Activated CD4-positive, CD25-positive, alpha-beta regulatory T cell treated with anti-CD3 and anti-CD28 coated beads, Interleukin-2, amount 50 U/mL, for 72 hours (primary cell): Measurements from ENCODE around the gene SYCP2.

Experiments used
- DNase-seq: peaks from one replicate; pipeline ENCODE4 v3.0.0; 2021

SYCP2 gene

DNA sequence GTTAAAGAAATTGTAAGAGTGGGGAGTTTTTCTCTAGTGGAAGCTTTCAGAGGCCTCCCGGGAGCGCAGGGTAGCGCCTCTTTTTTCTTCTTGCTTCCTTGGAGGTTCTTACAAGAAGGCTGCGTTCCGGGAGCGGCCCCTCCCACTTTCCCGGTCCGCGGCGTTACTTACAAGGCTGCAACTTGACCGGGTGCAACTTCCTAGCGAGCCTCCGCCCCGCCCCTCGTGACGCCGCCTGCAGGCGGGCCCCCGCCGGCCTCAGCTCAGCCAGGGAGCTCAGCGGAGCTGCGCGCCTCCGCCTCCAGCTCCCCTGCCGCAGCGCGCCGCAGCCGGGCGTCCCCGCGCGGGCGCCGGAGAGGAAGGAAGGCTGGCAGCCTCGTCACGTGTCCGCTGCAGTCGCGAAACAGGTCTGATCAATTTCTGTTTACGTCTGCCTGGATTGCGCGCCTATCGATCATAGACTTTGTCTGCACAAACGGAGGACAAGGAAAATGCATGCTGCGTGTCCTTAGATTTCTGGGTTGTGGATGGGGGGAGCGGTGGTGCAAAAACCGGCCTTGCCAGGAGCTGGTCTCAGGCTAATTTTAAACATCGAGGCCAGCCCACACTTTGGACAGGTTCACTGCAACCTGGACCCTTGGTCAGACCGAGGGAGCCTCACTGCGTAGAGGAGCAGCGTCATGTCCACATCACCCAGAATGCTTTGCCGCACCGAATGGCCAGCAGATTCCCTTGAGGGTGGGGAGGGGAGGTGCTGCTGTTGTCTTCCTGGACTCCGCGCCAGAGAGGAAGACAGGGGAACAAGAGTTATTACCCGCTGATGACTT, 6.9 kb upstream of the SYCP2 start, which contains the start of the genes FAM217B and PPP1R3D:
Gene FAM217B, plus strand, starts transcription at position 261 of the 827 bp plus-strand sequence. CDS start 3,555 bp downstream, outside the sequence.
Gene PPP1R3D, minus strand, starts transcription at position 177 of the 827 bp plus-strand sequence. CDS start 374 bp downstream, outside the sequence.
- peak; percentile 92 for DNase-seq

DNA sequence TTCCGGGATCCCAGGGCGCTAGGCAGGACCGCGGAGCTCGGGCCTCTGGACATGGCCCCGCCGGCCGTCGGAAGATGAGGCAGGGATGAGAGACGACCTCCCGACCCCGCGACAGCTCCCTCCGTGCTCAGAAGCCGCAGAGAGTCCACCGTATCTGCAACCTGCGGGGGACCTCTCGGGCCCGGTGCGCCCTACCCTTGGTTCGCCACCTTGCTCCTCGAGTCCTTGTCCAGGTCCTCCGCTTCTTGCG, 6.4 kb upstream of the SYCP2 start:
- DNase-seq = no peak

DNA sequence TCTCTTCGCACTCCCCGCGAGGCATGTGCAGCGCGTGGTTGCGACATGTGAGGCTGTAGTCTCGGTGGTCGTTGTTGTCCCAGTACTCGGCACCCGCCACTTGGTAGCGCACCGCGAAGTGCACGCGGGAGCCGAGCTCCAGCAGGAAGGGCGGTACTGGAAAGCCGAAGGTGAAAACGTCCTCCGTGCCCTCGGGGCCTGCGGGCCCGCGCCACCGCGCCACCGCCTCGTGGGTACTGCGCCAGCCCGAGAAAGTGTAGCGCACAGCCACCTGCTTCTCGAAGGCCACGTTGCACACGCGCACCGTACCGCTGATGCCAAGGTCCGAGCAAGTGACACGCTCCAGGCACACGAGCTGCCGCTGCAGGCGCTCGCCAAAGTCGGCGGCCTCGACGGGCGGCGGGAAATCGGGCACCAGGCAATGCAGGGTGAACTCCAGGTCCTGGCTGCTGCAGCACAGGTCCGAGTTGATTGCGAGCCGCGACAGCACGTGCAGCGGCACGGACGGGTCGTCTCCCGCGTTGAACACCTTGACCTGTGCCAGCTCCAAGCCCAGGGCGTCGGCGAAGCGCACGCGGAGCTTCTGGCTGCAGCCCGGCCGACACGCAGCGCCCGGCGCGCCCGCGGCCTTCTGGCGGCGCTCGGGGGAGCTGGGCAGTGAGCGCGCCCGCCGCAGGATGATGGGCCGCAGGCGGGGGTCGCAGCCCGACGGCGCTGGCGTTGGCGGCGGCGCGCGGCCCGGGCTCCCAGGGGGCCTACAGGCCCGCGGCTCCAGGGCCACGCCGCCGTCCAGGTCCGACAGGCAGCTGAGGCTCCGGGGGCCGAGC, 5.8 kb upstream of the SYCP2 start:
- no peak for DNase-seq

DNA sequence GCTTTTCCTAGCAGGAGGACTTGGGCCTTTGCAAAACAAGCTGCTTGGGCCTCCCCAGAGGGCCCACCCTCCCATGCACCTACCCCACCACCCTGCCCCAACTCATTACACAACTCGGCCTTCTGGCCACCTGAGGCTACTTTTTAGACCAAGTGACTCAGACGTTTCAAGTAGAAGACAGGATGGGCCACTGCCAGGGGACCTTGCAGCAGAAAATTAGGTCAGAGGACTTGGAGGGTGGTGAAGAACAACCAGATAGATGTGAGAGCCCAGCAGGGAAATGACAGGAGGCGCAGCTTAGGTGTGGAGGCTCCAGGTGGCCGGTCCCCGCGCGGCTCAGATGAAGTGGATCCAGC, 5.2 kb upstream of the SYCP2 start:
- no peak for DNase-seq

DNA sequence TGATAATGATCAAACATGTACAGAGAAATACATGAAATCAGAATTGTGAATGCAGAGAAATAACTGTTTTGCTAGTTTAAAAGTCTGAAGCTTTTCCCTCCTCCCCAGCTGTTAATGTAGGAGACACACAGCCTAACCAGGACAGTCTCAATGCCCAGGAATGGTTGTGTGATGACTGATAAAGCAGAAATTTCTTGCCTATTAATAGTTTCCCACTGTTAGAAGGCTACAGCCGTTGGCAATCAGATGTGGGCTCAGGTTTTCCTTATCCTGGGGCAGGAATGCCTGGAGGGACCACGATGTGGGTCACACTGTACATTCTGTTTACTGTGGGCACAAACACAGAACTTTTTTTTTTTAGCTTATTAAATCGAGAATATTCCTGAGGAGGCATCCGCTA, 4.8 kb upstream of the SYCP2 start:
- DNase-seq = no peak

DNA sequence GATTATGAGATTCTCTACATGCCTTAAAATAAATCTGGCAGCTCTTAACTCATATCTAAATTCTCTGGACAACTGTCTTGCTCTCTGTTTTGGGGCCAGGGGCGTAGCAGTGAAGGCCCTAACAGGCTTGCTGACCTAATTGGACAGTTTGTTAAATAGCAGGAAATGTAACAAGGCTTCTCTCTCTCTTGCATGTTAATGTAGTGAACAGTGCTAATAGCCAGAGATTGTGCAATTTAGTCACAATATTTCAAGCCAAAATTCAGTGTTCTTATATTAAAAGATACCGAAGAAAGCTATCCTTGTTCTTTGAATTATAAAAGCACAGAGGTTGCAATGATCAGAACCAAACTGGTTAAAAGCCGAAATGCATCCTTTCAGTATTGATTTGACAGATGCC, 3.7 kb upstream of the SYCP2 start:
- no peak for DNase-seq

DNA sequence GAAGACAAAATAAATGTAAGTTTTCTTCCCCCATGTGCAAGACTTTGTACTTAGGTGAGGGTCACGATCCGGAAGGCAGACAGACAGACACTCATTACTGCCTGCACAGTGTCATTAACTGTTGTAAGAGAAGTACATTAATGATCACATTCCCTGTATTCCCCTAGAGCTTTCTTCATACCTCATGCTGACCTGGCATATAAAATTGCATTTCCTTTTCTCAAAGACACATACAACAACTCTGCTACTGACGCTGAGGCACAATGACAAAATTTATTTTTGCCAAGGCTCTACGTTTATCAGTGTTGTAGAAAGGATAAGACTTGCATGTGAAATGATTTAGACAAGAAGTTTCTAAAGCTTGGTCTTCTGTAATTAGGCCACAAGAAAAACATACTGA, 3.0 kb upstream of the SYCP2 start:
- DNase-seq = no peak

DNA sequence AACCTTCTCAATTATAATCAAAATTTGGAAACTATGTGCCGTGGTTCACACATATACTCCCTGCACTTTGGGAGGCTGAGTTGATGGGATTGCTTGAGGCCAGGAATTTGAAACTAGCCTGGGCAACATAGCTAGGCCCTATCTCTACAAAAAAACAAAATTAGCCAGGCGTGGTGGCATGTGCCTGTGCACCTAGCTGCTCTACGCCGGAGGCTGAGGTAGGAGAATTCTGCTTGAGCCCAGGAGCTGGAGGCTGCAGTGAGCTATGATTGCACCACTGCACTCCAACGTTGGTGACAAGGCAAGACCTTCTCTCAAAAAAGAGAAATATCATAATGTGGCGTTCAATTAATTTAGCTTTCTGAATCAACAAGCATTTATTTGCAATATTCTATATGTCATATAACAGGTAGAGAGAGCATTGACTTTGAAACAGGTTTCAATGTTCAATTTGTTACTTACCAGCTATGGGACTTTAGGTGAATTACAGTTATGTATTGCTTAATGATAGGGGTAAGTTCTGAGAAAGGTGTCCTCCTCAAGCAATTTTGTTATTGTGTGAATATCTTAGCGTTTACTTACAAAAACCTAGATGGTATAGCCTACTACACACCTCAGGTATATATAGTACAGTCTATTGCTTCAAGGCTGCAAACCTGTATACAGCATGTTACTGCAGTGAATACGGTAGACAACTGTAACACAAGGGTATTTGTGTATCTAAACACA, 2.2 kb upstream of the SYCP2 start:
- DNase-seq = no peak

DNA sequence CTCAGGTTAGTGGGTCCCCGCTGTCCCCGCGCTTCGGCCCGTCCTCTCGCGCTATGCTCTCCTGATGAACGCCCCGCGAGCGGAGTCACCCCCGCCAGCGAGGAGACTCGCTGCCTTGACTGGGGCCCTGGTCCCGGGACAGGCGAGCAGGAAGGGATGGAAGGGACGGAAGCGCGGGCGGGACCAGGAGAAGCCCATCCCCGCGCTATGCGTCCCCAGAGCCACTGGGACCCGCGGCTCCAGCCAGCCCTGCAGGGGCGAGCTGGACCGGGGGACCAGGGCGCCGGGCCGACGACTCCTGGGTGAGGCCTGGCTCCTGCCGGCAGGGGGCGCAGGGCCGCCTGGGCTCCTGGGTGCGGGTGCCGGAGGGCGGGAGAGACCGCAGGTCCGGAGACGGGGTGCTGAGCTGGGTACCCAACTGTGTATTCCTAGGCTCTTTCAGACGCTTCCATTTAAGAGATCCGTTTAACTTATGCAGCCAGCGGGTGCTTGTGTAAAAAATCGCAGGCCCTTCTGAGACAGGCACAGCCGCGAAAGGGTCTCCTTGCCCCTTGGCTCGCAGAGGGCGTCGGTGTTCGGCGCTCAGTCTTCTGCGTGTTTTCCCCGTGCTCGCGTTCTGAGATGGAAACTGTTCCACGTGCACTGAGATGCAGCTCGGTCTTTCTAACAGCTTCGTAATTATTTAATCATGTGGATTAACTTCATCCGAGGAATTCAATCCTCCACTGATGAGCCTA, 580 bp upstream of the SYCP2 start:
- peak; percentile 88 for DNase-seq

DNA sequence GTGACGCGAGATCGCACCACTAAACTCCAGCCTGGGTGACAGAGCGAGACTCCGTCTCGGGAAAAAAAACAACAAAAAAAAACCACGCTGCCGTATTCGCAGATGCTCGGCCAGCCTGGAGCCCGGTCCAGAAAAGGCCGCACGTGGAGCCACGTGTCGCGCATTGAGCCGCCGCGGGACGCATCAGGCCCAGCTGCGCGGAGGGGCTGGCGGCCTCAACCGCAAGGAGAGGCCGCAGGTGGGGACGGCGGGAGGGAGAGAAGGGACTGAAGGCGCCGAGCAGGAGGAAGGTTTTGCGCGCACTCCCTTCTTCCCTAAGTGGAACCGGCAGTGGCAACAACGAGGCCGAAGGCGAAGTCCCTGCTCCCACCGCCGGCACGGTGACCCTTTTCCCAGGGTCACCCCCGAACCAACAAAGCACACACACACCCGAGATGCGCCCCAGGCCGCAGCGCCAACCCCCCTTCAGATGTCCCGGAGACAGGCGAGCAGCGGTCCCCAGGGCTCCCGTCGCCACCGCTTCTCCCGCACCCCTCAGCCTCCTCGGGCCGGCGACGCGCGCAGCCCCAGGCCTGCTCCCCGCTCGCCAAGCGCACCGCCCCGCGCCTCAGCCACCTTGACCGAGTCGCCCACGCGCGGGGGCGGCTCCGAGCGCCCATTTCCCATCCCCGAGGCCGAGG, 681 bp downstream of the SYCP2 start:
- no peak for DNase-seq

DNA sequence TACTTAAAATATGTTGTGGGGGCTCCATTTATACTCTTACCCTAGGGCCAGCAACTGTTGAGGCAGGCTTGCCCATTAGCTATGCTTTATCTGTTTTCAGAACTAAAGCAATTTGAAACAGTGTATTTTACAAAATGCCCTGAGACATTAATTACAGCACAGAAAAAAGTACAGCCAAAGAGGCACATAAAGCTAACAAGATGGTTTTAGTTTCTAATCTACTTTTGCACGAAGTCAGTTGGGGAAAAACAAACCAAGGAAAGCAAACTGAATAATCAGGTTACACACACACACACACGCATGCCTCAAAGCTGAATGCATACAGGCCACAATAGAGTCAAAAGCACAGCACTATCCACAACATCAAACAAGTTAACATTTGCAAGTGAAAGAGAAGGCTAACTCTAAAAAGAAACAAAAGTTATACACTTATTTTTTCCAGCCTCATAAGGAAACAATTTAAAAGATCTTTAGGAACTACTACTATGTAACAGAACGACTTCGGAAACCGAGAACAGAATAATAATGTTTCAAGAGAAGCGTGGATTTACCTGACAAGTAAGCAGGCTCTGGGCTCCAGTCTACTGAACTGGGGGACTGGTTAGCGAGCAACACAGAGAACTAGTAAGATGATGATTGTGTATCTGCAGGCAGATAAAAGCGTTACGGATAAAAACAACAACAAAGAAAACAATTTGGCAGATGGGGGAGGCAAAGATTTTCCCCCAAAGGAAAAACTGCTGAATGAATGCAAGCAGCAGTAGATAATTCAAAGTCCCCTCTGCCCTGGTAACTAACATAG, 1.7 kb downstream of the SYCP2 start:
- no peak for DNase-seq

DNA sequence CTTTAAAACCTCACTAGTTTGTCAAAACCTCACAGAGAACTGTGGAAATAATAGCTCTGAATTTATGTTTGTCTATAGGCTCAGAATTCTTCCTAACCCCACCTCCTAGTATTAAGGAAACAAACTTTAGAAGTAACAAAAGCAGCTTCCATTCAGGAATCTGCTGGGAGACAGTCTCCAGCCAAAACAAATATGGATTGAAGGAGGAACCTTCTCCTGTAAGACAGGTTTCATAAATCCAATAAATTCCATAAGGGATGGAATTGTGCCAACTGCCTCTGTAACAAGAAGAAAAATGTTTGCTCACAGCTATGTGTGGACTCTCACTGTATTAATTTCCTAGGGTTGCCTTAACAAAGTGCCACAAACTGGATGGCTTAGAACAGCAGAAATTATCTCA, 7.5 kb downstream of the SYCP2 start:
- no peak for DNase-seq

DNA sequence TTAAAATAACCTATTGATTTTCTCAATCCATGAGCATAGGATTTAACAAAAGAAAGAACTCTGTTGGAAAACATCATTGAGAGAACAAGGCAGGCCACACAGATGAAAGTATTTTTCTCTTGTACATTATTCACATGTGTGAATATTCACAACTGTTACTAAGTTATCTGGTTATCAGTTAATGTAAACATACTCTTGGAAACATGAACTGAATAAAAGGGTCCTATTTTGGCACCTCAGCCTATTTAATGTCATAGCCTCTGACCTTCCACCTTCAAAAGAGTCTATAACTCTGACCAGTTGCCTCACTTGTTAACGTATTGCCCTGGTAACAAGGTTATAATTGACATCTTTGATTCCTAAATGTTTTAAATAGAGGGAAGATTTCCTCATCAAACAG, 8.1 kb downstream of the SYCP2 start:
- DNase-seq = no peak

DNA sequence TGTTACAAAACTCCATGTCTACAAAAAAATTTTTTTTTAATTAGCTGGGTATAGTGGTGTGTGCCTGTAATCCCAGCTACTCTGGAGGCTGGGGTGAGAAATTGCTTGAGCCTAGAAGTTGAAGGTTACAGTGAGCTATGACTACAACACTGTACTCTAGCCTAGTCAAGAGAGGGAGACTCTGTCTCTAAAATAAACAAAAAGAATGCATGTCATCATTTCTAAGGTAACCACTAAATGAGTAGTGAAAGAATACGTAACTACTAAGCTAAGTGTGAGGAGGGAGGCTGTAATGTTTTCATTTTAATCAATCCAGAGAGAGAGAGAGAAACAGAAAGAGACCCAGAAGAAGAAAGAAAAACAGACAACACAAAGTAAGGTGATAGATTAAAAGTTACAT, 9.9 kb downstream of the SYCP2 start:
- DNase-seq = no peak

DNA sequence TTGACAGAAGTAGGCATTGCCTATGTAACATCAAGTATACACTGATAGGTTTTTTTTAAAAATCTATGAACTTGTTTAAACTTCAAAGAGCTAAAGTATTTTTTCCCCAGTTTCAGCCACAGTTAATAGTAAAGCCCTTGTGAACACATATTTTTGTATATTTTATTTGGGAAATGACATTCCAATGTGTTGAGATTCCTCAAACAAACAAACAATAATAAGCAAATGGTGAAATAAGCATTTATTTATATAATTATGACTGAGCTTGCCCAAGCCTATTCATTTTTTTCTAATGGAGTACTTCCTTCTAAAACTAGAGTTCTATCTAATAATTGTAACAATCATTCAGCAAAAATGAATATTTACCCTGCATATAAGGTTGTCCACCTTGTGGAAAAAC, 12.5 kb downstream of the SYCP2 start:
- no peak for DNase-seq

DNA sequence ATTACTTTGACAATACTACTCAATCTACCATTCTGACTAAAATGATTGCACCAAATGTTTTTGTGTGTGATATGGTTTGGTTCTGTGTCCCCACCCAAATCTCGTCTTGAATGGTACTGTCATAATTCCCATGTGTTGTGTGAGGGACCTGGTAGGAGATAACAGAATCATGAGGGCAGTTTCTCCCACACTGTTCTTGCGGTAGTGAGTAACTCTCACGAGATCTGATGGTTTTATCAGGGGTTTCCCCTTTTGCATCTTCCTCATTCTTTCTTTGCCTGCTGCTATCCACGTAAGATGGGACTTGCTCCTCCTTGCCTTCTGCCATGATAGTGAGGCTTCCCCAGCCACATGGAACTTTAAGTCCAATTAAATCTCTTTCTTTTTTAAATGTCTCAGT, 20.8 kb downstream of the SYCP2 start:
- no peak for DNase-seq

DNA sequence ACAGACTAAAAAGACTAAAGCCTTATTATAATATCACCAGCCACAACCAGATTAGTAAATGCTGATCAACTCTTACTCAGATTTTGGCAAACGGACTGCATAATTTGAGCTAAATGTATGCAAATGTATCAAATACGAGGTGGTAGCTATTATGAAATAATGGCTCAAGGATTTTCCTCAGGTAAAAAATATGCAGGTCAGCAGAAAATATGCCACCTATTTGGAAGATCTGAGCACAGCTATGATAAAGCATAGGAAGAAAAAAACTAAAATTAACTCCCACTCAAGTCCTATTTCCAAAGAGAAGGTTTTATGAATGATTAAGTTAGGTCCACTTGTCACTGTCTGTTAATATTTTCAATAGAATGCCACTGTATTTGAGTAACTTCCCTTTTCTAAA, 22.4 kb downstream of the SYCP2 start:
- no peak for DNase-seq

DNA sequence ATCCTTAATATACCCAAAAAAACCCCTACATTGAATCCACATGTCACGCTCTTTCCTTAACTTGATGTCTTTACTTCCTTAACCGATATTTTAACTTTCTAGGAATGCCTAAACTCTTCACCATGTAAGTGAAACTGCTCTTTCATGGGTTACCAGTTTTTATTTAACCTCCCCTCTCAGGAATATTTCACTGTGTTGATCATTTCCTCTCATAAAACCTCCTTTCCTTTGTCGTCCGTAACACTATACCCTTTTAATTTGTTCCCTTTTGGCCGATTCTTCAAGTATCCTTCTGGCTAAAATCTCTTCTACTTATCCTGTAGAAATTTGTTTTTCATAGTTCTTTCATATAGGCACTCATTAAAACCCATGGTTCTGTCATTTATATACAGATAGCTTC, 24.6 kb downstream of the SYCP2 start:
- no peak for DNase-seq

DNA sequence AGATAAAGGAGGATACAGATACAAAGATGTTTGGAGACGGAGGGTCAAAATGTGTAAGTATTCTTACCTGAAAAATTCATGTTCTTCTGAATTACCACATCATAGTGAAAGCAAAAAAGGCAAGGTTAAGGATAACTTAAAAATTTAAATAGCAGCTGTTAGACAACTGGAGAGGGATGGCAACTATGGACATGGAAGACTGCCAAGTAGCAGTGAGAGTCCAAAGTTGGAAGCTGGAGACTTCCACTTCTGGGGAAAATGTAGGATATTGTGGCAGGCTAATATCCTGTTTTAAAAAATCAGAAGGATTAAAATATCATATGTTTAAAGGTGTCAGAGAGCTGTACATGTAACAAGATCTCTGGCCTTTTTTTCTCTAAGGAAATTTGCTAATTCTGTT, 29.8 kb downstream of the SYCP2 start:
- no peak for DNase-seq

DNA sequence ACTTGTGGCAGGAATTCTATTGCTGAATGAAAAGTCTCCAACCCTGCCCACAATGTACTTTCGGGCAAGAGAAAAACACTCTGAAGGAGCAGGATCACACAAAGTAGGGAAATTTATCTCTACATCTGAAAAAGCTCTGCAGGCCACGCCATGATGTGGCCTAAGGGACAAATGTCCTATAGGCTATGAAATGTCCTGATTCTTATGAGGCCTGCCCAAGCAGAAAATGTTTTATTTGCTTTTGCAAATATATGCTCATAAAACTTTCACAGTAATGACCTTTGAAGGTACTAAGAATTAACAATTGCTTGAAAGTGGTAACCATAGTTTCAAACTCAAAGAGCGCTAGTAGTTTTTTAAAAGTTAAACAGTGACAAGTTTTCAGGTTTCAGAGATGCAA, 31.0 kb downstream of the SYCP2 start:
- DNase-seq = no peak

DNA sequence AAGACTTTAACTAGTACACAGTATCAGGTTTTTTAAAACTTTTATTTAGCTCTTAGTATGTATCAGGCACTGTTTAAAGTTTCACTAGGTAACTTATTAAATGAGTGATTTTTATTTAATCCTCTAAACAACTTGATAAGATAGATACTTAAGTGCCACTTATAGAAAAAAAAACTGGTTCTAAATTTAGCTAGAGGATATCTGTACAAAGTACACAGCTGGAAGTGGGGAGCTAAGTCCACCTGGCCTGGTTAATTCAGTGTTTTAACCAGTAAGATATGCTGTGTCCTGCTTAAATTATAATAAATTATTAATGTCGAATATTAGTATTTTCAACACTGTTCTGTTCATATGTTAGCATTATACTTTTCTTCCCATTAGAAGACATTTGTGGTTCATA, 37.5 kb downstream of the SYCP2 start:
- DNase-seq = no peak

DNA sequence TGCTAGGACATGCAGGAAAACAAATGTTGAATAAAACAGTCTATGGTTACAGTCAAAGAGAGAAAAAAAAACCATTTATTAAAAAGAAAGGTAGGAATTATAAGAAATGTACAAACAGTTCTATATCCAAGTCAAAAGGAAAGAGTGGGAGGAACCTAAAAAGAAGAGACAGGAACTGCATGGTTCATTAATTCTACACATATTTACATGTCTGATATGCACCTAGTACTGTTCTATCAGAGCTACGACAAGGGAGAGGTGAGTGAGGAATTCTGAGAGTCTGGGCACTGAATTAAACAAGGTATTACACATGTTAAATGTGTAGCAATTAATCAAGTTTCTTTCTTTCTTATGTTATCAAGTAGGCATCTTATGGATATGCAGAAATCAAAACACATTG, 41.9 kb downstream of the SYCP2 start:
- no peak for DNase-seq
